ENCODE results near the gene ITGA8. TPM values are rescaled to one million over a fixed set of nuclear protein-coding genes. Genes with fewer than 3 reads are reported as not detected.

The ITGA8 gene
- polyA plus RNA-seq, 3 donors: not detected

GRCh38 chr10:15469111-15469510 lies 250.6 kb downstream of the ITGA8 start:
- H3K4me3 Mint-ChIP-seq: no peak overlapping the region
- Histone ChIP-seq H3K4me2 (replicated peaks; ENCODE audit: extremely low read depth, low read length, poor library complexity, severe bottlenecking) (no peak overlapping the region), H3K9ac (ENCODE audit: insufficient read depth, low read length, poor library complexity, severe bottlenecking) (no peak overlapping the region), H3K27me3 (ENCODE audit: control insufficient read depth in 2 of 2, insufficient read depth in 2 of 2, low read length in 2 of 2) (no peaks in the 10 kb centered on the region), H3K79me2 (ENCODE audit: insufficient read depth, low read length) (no peaks in the 10 kb centered on the region), H3K4me1 (ENCODE audit: control insufficient read depth in 1 of 2, insufficient read depth in 2 of 2, low read length in 2 of 2) (no peaks in the 10 kb centered on the region), H4K20me1 (ENCODE audit: insufficient read depth, low read length) (no peaks in the 10 kb centered on the region), H3K36me3 (replicated peaks in 1 of 2; ENCODE audit: control insufficient read depth in 1 of 2, insufficient read depth in 2 of 2, low read length in 2 of 2) (no peaks in the 10 kb centered on the region), H3K9me3 (replicated peaks in 1 of 2; ENCODE audit: control insufficient read depth in 1 of 2, insufficient read depth in 1 of 2, low read length in 2 of 2) (no peaks in the 10 kb centered on the region), H3K27ac (ENCODE audit: low read depth in 1 of 2, low read length in 2 of 2) (no peak overlapping the region), H2AFZ (ENCODE audit: insufficient read depth, low read depth, low read length, poor library complexity, severe bottlenecking) (no peak overlapping the region), H3K4me3 (replicated peaks in 1 of 3; ENCODE audit: low read depth in 2 of 3, low read length in 3 of 3) (no peak overlapping the region)
- no peaks in the 10 kb centered on the region for H3K4me1 Mint-ChIP-seq
- H3K27me3 Mint-ChIP-seq (ENCODE audit: low read depth in 3 of 3): peaks cover 2 to 7% (median 6%) of the 10 kb centered on the region in 3 donors
- no peak for TF ChIP-seq CTCF (IDR thresholded peaks at IDR 0.05)
- 80% methylated on average over 1 of the region's 5 CpGs for WGBS (ENCODE audit: insufficient coverage)
- H3K9me3 Mint-ChIP-seq: peaks cover 0 to 6% (median 4%) of the 10 kb centered on the region in 7 donors
- H3K27ac Mint-ChIP-seq: no peak overlapping the region
- no peaks in the 10 kb centered on the region for H3K36me3 Mint-ChIP-seq
- DNase-seq: no peak
- intact Hi-C loops (cut with micrococcal nuclease): no loop called here

- no peaks in the 10 kb centered on the region for H3K27me3 ChIP-seq (ENCODE audit: control insufficient read depth in 2 of 2, insufficient read depth in 2 of 2, low read length in 2 of 2)
- no peaks in the 10 kb centered on the region for H3K9me3 ChIP-seq (replicated peaks in 1 of 2; ENCODE audit: control insufficient read depth in 1 of 2, insufficient read depth in 1 of 2, low read length in 2 of 2)
- no peak overlapping the region for H2AFZ ChIP-seq (ENCODE audit: insufficient read depth, low read depth, low read length, poor library complexity, severe bottlenecking)
- no peak overlapping the region for H3K4me2 ChIP-seq (replicated peaks; ENCODE audit: extremely low read depth, low read length, poor library complexity, severe bottlenecking)
- no peaks in the 10 kb centered on the region for H4K20me1 ChIP-seq (ENCODE audit: insufficient read depth, low read length)
- no peak overlapping the region for H3K9ac ChIP-seq (ENCODE audit: insufficient read depth, low read length, poor library complexity, severe bottlenecking)
- TF ChIP-seq CTCF (IDR thresholded peaks at IDR 0.05): no peak
- H3K36me3 ChIP-seq (replicated peaks in 1 of 2; ENCODE audit: control insufficient read depth in 1 of 2, insufficient read depth in 2 of 2, low read length in 2 of 2): no peaks in the 10 kb centered on the region
- H3K27ac ChIP-seq (ENCODE audit: low read depth in 1 of 2, low read length in 2 of 2): no peak overlapping the region
- H3K4me1 ChIP-seq (ENCODE audit: control insufficient read depth in 1 of 2, insufficient read depth in 2 of 2, low read length in 2 of 2): no peaks in the 10 kb centered on the region
- Mint-ChIP-seq H3K27ac (no peak overlapping the region), H3K36me3 (no peaks in the 10 kb centered on the region), H3K4me3 (no peak overlapping the region), H3K4me1 (no peaks in the 10 kb centered on the region), H3K9me3 (peaks cover 0 to 6% (median 4%) of the 10 kb centered on the region in 7 donors), H3K27me3 (ENCODE audit: low read depth in 3 of 3) (peaks cover 0 to 1% (median 0%) of the 10 kb centered on the region in 3 donors)
- no peak overlapping the region for H3K4me3 ChIP-seq (replicated peaks in 1 of 3; ENCODE audit: low read depth in 2 of 3, low read length in 3 of 3)
- 100% methylated on average over 1 of the region's 3 CpGs for WGBS (ENCODE audit: insufficient coverage)
- no peak for DNase-seq
- intact Hi-C loops (cut with micrococcal nuclease): no loop called here
- no peaks in the 10 kb centered on the region for H3K79me2 ChIP-seq (ENCODE audit: insufficient read depth, low read length)
These were observed 255.3 kb downstream of the ITGA8 start for GRCh38 chr10:15464381-15464780.

Other genes with a start within 250 kb of the ITGA8 start
- gene MINDY3, start 140.6 kb upstream of the ITGA8 start, polyA plus RNA-seq: 10 to 100 TPM in 1 of 3 donors, 1 to 10 TPM in 2; 2.4 to 14.8 (median 4.4) TPM